ENCODE results near the gene TMA7B.

- TF ChIP-seq CTCF (IDR thresholded peaks at IDR 0.05 in 4 of 5, conservative IDR thresholded peaks at IDR 0.05 in 1 of 5) (no peak), POLR2A (IDR thresholded peaks at IDR 0.05) (no peak)
Measured at GRCh38 chr22:39925273-39925672, 34.9 kb upstream of the TMA7B start.

All from gastrocnemius medialis (tissue), 4 donors.